GM23248 (cell line): Measurements from ENCODE around the gene PTPRN2.

Experiments
- EZH2 ChIP-seq: fragments of 200-600 bp; sonication (generic); IDR thresholded peaks from 2 replicates; pipeline ENCODE4 v1.6.1; 2018; ENCODE audit warnings: antibody characterized with exemption, mild to moderate bottlenecking; ENCODE audit not compliant: insufficient read depth, poor library complexity, severe bottlenecking
- EZH2phosphoT487 ChIP-seq: fragments of 200-600 bp; sonication (generic); IDR thresholded peaks from 2 replicates; pipeline ENCODE4 v1.6.1; 2018; ENCODE audit warnings: antibody characterized with exemption, moderate library complexity, mild to moderate bottlenecking, low read depth; ENCODE audit not compliant: insufficient read depth

GRCh38 chr7:157643525-157643970 lies 944.1 kb downstream of the PTPRN2 start:
- no peak for TF ChIP-seq EZH2
- no peak for TF ChIP-seq EZH2phosphoT487
